HFF-Myc (cell line): ENCODE data around the gene IL1A.

Experiments used
- DNase-seq: peaks from one replicate; pipeline ENCODE4 v3.0.0-alpha.2; 2011; ENCODE audit warnings: low read depth; ENCODE audit errors: extremely low read depth
- H3K4me3 ChIP-seq: replicated peaks from 2 replicates; pipeline ENCODE4 v1.5.1; 2011; ENCODE audit warnings: low read depth, mild to moderate bottlenecking, control low read depth, low read length
- CTCF ChIP-seq: IDR thresholded peaks from 2 replicates; pipeline ENCODE4 v1.5.1; 2012; ENCODE audit warnings: mild to moderate bottlenecking, low read depth, low read length, control low read depth; ENCODE audit errors: missing control alignments

The IL1A gene

GRCh38 chr2:112787729-112788393, 3.6 kb upstream of the IL1A start:
- no peak for TF ChIP-seq CTCF
- H3K4me3 ChIP-seq = no peak overlapping the region
- DNase-seq = no peak

GRCh38 chr2:112787294-112787693, 3.0 kb upstream of the IL1A start:
- TF ChIP-seq CTCF = no peak
- H3K4me3 ChIP-seq = no peak overlapping the region
- no peak for DNase-seq

GRCh38 chr2:112783187-112783714, 1.0 kb downstream of the IL1A start:
- TF ChIP-seq CTCF = no peak
- DNase-seq = no peak
- H3K4me3 ChIP-seq = no peak overlapping the region

- H3K4me3 ChIP-seq = no peak overlapping the region
- DNase-seq = no peak
- TF ChIP-seq CTCF = no peak
Observed at GRCh38 chr2:112782234-112782799, 2.0 kb downstream of the IL1A start.

DNA sequence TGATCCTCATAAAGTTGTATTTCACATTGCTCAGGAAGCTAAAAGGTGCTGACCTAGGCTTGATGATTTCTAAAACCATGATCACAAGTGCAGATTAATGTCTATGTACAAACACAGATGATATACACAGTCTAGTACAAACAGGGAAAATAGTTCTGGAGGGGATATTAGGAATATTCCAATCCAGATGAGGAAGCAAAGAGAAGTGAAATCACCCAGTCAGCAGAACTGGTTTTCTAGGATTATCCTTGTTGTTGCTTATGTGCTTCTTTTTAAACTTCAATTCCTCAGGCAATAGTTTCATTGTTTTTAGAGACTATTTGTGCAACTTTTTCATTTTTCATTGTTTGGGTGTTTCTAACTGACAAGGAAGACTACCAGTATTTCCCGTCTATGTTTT, 4.7 kb downstream of the IL1A start:
- no peak for DNase-seq
- H3K4me3 ChIP-seq = no peak overlapping the region
- no peak for TF ChIP-seq CTCF

DNA sequence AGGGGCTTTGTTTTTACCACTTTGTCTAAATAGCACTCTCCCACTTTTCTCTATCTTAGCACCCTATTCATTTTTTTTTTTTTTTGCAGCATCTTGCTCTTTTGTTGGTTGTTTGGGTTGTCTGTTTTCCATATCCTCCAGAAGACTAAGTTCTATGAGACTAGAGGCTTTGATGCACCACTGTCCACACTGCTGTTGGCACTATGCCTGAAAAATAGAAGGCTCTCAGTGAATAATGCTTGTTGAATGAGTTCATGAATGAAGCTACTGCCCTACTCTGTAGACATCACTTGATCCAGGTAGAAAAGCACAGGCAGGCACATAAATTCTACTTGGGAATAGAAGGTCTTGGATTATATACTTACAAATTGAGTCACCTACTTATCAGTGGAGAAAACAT, 7.3 kb downstream of the IL1A start:
- no peak for TF ChIP-seq CTCF
- no peak for DNase-seq
- H3K4me3 ChIP-seq = no peak overlapping the region
